Muscle layer of colon (tissue), 2 donors: Measurements from ENCODE around the gene MAML2.

Source experiments
- H3K27ac ChIP-seq: one replicate; pipeline ENCODE4 v1.7.0; 2013; ENCODE audit warnings: low read depth, mild to moderate bottlenecking, low read length, moderate library complexity
- H3K27me3 ChIP-seq, 2 donors: one replicate each; pipeline ENCODE4 v1.7.0; 2013; ENCODE audit warnings: low read length in 2 of 2, mild to moderate bottlenecking in 2 of 2; ENCODE audit not compliant: insufficient read depth in 2 of 2, control insufficient read depth in 1 of 2
- H3K36me3 ChIP-seq: one replicate; pipeline ENCODE4 v1.7.0; 2013; ENCODE audit warnings: mild to moderate bottlenecking, low read length; ENCODE audit not compliant: insufficient read depth
- H3K4me1 ChIP-seq: one replicate; pipeline ENCODE4 v1.7.0; 2013; ENCODE audit warnings: mild to moderate bottlenecking, low read length; ENCODE audit not compliant: insufficient read depth
- H3K4me3 ChIP-seq, 2 donors: one replicate each; pipeline ENCODE4 v1.7.0; 2013; ENCODE audit warnings: low read length in 2 of 2, low read depth in 1 of 2, mild to moderate bottlenecking in 1 of 2, moderate library complexity in 1 of 2
- H3K9ac ChIP-seq: one replicate; pipeline ENCODE4 v1.7.0; 2013; ENCODE audit warnings: low read length
- H3K9me3 ChIP-seq: one replicate; pipeline ENCODE4 v1.7.0; 2013; ENCODE audit warnings: mild to moderate bottlenecking, low read length
- donor health status: abdominal sarcoma.
- donor health status: Adenocarcinoma of cecum.

MAML2 gene

GRCh38 chr11:96122601-96123074, 220.4 kb downstream of the MAML2 start:
- no peaks in the 10 kb centered on the region for H3K27me3 ChIP-seq
- H3K27ac ChIP-seq, result no peak overlapping the region
- H3K36me3 ChIP-seq, result no peaks in the 10 kb centered on the region
- peaks cover 2% of the 10 kb centered on the region for H3K4me1 ChIP-seq
- H3K9me3 ChIP-seq, result no peaks in the 10 kb centered on the region
- no peak overlapping the region for H3K9ac ChIP-seq
- no peak overlapping the region for H3K4me3 ChIP-seq

- no peaks in the 10 kb centered on the region for H3K36me3 ChIP-seq
- no peaks in the 10 kb centered on the region for H3K27me3 ChIP-seq
- H3K9ac ChIP-seq, result no peak overlapping the region
- H3K4me3 ChIP-seq, result no peak overlapping the region
- peaks cover 10% of the 10 kb centered on the region for H3K4me1 ChIP-seq
- H3K27ac ChIP-seq, result no peak overlapping the region
- H3K9me3 ChIP-seq, result no peaks in the 10 kb centered on the region
Measured at GRCh38 chr11:96119211-96119610, 223.8 kb downstream of the MAML2 start.

- Histone ChIP-seq H3K9ac (no peak overlapping the region), H3K27ac (no peak overlapping the region), H3K36me3 (no peaks in the 10 kb centered on the region), H3K27me3 (no peaks in the 10 kb centered on the region), H3K9me3 (no peaks in the 10 kb centered on the region), H3K4me1 (peaks cover 24% of the 10 kb centered on the region), H3K4me3 (no peak overlapping the region)
Measured at GRCh38 chr11:96116376-96116775, 226.6 kb downstream of the MAML2 start.

- H3K36me3 ChIP-seq, result no peaks in the 10 kb centered on the region
- no peak overlapping the region for H3K9ac ChIP-seq
- peaks cover 24% of the 10 kb centered on the region for H3K4me1 ChIP-seq
- no peaks in the 10 kb centered on the region for H3K9me3 ChIP-seq
- H3K27ac ChIP-seq, result no peak overlapping the region
- no peak overlapping the region for H3K4me3 ChIP-seq
- no peaks in the 10 kb centered on the region for H3K27me3 ChIP-seq
Measured at GRCh38 chr11:96114178-96115064, 228.6 kb downstream of the MAML2 start.

GRCh38 chr11:96113193-96113681, 229.8 kb downstream of the MAML2 start:
- peak overlapping the region in 1 of 2 donors; percentile 14 for H3K4me3 ChIP-seq

GRCh38 chr11:96112192-96113128, 230.5 kb downstream of the MAML2 start:
- H3K4me3 ChIP-seq, result peak overlapping the region in 1 of 2 donors; percentile 14
- H3K4me1 ChIP-seq, result peaks cover 24% of the 10 kb centered on the region
- no peaks in the 10 kb centered on the region for H3K9me3 ChIP-seq
- no peaks in the 10 kb centered on the region for H3K27me3 ChIP-seq
- H3K36me3 ChIP-seq, result no peaks in the 10 kb centered on the region
- H3K27ac ChIP-seq, result no peak overlapping the region
- H3K9ac ChIP-seq, result no peak overlapping the region

More at GRCh38 chr11:96113193-96113681, 229.8 kb downstream of the MAML2 start:
- H3K36me3 ChIP-seq, result no peaks in the 10 kb centered on the region
- H3K9me3 ChIP-seq, result no peaks in the 10 kb centered on the region
- no peak overlapping the region for H3K9ac ChIP-seq
- H3K27ac ChIP-seq, result no peak overlapping the region
- H3K27me3 ChIP-seq, result no peaks in the 10 kb centered on the region
- peaks cover 24% of the 10 kb centered on the region for H3K4me1 ChIP-seq

GRCh38 chr11:96111308-96111707, 231.7 kb downstream of the MAML2 start:
- Histone ChIP-seq H3K9ac (no peak overlapping the region), H3K27me3 (no peaks in the 10 kb centered on the region), H3K4me1 (peaks cover 24% of the 10 kb centered on the region), H3K36me3 (no peaks in the 10 kb centered on the region), H3K27ac (no peak overlapping the region), H3K9me3 (no peaks in the 10 kb centered on the region), H3K4me3 (no peak overlapping the region)

- no peaks in the 10 kb centered on the region for H3K36me3 ChIP-seq
- no peak overlapping the region for H3K27ac ChIP-seq
- no peaks in the 10 kb centered on the region for H3K27me3 ChIP-seq
- no peak overlapping the region for H3K4me3 ChIP-seq
- H3K4me1 ChIP-seq, result peaks cover 24% of the 10 kb centered on the region
- H3K9me3 ChIP-seq, result no peaks in the 10 kb centered on the region
- no peak overlapping the region for H3K9ac ChIP-seq
Measured at GRCh38 chr11:96110302-96110701, 232.7 kb downstream of the MAML2 start.

- Histone ChIP-seq H3K9ac (no peak overlapping the region), H3K4me1 (peaks cover 24% of the 10 kb centered on the region), H3K27me3 (no peaks in the 10 kb centered on the region), H3K27ac (no peak overlapping the region), H3K9me3 (no peaks in the 10 kb centered on the region), H3K36me3 (no peaks in the 10 kb centered on the region), H3K4me3 (no peak overlapping the region)
Measured at GRCh38 chr11:96109331-96110030, 233.5 kb downstream of the MAML2 start.

GRCh38 chr11:96107143-96107824, 235.7 kb downstream of the MAML2 start:
- no peaks in the 10 kb centered on the region for H3K27me3 ChIP-seq
- no peak overlapping the region for H3K4me3 ChIP-seq
- no peaks in the 10 kb centered on the region for H3K36me3 ChIP-seq
- peaks cover 11% of the 10 kb centered on the region for H3K4me1 ChIP-seq
- no peak overlapping the region for H3K9ac ChIP-seq
- H3K27ac ChIP-seq, result no peak overlapping the region
- H3K9me3 ChIP-seq, result no peaks in the 10 kb centered on the region
